ENCODE results near the gene PDGFRB. TPM values are rescaled to one million over a fixed set of nuclear protein-coding genes. Genes with fewer than 3 reads are reported as not detected.

PDGFRB gene
- polyA plus RNA-seq, 3 donors: 0.04 to 0.99 (median 0.20) TPM

DNA sequence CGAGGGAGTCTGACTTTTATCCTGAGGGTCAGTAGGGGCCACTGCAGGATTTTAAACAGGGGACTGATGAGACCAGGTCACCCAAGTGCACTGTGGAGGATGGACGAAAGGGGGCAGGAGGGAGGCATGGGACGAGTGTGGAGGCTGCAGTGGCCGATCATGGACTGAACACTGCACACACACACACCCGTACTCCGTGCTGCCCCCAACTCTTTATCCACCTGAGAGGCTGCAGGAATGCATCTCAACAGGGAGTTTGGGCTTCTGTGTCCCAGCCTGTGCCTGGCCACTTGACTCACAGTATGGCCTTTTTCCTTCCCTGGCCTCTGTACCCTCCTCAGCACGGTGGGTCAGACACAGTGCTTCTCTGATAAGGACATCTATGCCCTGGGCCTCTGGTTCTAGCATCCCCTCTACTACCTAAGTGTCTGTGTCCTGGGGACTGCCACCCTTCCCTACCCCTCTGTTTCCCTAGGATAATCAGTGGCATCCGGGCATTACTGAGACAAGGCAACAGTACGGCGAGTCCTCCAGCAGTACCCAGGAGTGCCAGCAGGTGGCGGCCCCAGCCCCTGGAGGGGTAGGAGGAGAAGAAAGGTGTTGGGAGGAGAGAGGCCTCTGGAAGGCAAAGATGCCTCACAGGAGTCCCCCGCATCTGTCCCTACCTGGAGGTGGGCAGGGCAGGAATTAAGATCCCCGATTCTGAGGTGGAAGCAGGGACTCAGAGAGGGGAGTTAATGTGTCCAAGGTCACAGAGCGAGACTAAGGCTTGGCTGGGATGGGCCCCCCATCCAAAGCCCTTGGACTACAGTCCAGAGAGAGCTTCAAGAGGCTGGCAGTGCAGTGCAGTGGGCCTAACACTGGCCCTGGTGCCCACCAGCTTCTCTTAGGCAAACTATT lies 5.8 kb upstream of the PDGFRB start:
- DNase-seq: peak; percentile 41 to 65 (median 60)
- no peak overlapping the region for H3K4me3 ChIP-seq (replicated peaks in 1 of 3; ENCODE audit: low read depth in 2 of 3, low read length in 3 of 3)
- H3K27me3 ChIP-seq (ENCODE audit: control insufficient read depth in 2 of 2, insufficient read depth in 2 of 2, low read length in 2 of 2): peaks cover 11 to 15% of the 10 kb centered on the region in 2 donors
- H2AFZ ChIP-seq (ENCODE audit: insufficient read depth, low read depth, low read length, poor library complexity, severe bottlenecking): no peak overlapping the region
- no peaks in the 10 kb centered on the region for H3K4me1 ChIP-seq (ENCODE audit: control insufficient read depth in 1 of 2, insufficient read depth in 2 of 2, low read length in 2 of 2)
- H4K20me1 ChIP-seq (ENCODE audit: insufficient read depth, low read length): no peaks in the 10 kb centered on the region
- Mint-ChIP-seq H3K36me3 (no peaks in the 10 kb centered on the region), H3K9me3 (peaks cover 0 to 3% (median 0%) of the 10 kb centered on the region in 7 donors), H3K27ac (peak overlapping the region in 1 of 7 donors; percentile 10), H3K27me3 (ENCODE audit: low read depth in 3 of 3) (peaks cover 27 to 32% (median 32%) of the 10 kb centered on the region in 3 donors), H3K4me3 (peak overlapping the region in 1 of 2 donors; percentile 21), H3K4me1 (peaks cover 6% of the 10 kb centered on the region)
- H3K36me3 ChIP-seq (replicated peaks in 1 of 2; ENCODE audit: control insufficient read depth in 1 of 2, insufficient read depth in 2 of 2, low read length in 2 of 2): no peaks in the 10 kb centered on the region
- no peaks in the 10 kb centered on the region for H3K9me3 ChIP-seq (replicated peaks in 1 of 2; ENCODE audit: control insufficient read depth in 1 of 2, insufficient read depth in 1 of 2, low read length in 2 of 2)
- no peak overlapping the region for H3K27ac ChIP-seq (ENCODE audit: low read depth in 1 of 2, low read length in 2 of 2)
- TF ChIP-seq CTCF (IDR thresholded peaks at IDR 0.05): peak; percentile 96
- no peaks in the 10 kb centered on the region for H3K79me2 ChIP-seq (ENCODE audit: insufficient read depth, low read length)
- intact Hi-C loops (cut with micrococcal nuclease): loop anchor here (1.0 to 2.0 kb wide), 2 partner anchors 55 to 57 kb away; no protein-coding TSS in a partner anchor
- no peak overlapping the region for H3K4me2 ChIP-seq (replicated peaks; ENCODE audit: extremely low read depth, low read length, poor library complexity, severe bottlenecking)
- WGBS (ENCODE audit: insufficient coverage): 50% methylated on average over 8 of the region's 14 CpGs
- H3K9ac ChIP-seq (ENCODE audit: insufficient read depth, low read length, poor library complexity, severe bottlenecking): no peak overlapping the region

GRCh38 chr5:150160448-150161081 lies 4.9 kb upstream of the PDGFRB start:
- no peak for DNase-seq
- H3K27me3 ChIP-seq (ENCODE audit: control insufficient read depth in 2 of 2, insufficient read depth in 2 of 2, low read length in 2 of 2): peaks cover 3 to 15% of the 10 kb centered on the region in 2 donors
- Mint-ChIP-seq H3K4me3 (no peak overlapping the region), H3K4me1 (peaks cover 14% of the 10 kb centered on the region), H3K27me3 (ENCODE audit: low read depth in 3 of 3) (peaks cover 25 to 32% (median 31%) of the 10 kb centered on the region in 3 donors), H3K9me3 (peaks cover 0 to 1% (median 0%) of the 10 kb centered on the region in 7 donors), H3K27ac (peak overlapping the region in 2 of 7 donors; percentile 10), H3K36me3 (peaks cover 0 to 3% of the 10 kb centered on the region in 2 donors)
- H3K27ac ChIP-seq (ENCODE audit: low read depth in 1 of 2, low read length in 2 of 2): no peak overlapping the region
- no peaks in the 10 kb centered on the region for H3K9me3 ChIP-seq (replicated peaks in 1 of 2; ENCODE audit: control insufficient read depth in 1 of 2, insufficient read depth in 1 of 2, low read length in 2 of 2)
- intact Hi-C loops (cut with micrococcal nuclease): loop anchor here in 1 of 2 donors (1.0 kb wide), 1 partner anchor 58 kb away; no protein-coding TSS in a partner anchor
- no peaks in the 10 kb centered on the region for H3K36me3 ChIP-seq (replicated peaks in 1 of 2; ENCODE audit: control insufficient read depth in 1 of 2, insufficient read depth in 2 of 2, low read length in 2 of 2)
- 61% methylated on average over 3 of the region's 5 CpGs for WGBS (ENCODE audit: insufficient coverage)
- H3K79me2 ChIP-seq (ENCODE audit: insufficient read depth, low read length): no peaks in the 10 kb centered on the region
- peaks cover 6 to 8% of the 10 kb centered on the region in 2 donors for H3K4me1 ChIP-seq (ENCODE audit: control insufficient read depth in 1 of 2, insufficient read depth in 2 of 2, low read length in 2 of 2)
- no peak overlapping the region for H3K9ac ChIP-seq (ENCODE audit: insufficient read depth, low read length, poor library complexity, severe bottlenecking)
- no peak overlapping the region for H3K4me2 ChIP-seq (replicated peaks; ENCODE audit: extremely low read depth, low read length, poor library complexity, severe bottlenecking)
- H3K4me3 ChIP-seq (replicated peaks in 1 of 3; ENCODE audit: low read depth in 2 of 3, low read length in 3 of 3): no peak overlapping the region
- H2AFZ ChIP-seq (ENCODE audit: insufficient read depth, low read depth, low read length, poor library complexity, severe bottlenecking): no peak overlapping the region
- H4K20me1 ChIP-seq (ENCODE audit: insufficient read depth, low read length): no peaks in the 10 kb centered on the region
- TF ChIP-seq CTCF (IDR thresholded peaks at IDR 0.05): no peak
